NCI-H526 treated with DMSO at 0.1 percent for 48 hours (cell line): ENCODE measurements around the gene GPR32.
"Not testable (repeated sequence)": the region's sequence is repeated elsewhere in the genome, so short reads cannot be mapped to it uniquely, and the experiment has no call there.

Source experiments
- DNase-seq: peaks from one replicate; lab custom pipeline; 2025; lab: John Stamatoyannopoulos, UW

GPR32 gene

GRCh38 chr19:50780753-50781435 is 10.6 kb downstream of the GPR32 start:
- no peak for DNase-seq

- not testable (repeated sequence) for DNase-seq
These were observed 13.5 kb downstream of the GPR32 start for GRCh38 chr19:50783848-50784152.

GRCh38 chr19:50784710-50785109 is 14.4 kb downstream of the GPR32 start:
- no peak for DNase-seq

DNA sequence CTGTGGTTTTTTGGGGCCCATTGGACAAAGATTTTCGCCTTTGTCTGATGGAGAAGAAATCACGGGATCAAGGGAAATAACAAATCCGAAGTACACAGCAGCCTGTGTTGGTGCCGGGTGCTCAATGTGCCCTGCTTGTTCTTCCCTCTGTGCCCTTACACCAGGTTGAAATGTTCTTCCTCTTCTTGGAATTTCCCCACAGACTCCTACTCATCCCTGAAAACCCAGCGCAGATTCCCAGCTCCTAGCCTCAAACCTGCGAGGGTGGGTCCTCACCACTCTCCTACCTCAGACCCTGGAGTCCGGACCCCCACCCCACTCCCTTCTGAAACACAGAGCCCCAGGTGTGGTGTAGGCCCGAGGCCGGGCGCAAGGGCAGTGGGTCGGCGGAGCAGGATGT is 15.1 kb downstream of the GPR32 start:
- no peak for DNase-seq

- no peak for DNase-seq
These were observed 20.1 kb downstream of the GPR32 start, which contains the start of gene ACP4 for GRCh38 chr19:50790396-50790795. TSS of gene ACP4 (plus strand) at chr19:50790415. CDS start at chr19:50790415, 0 bp downstream.

GRCh38 chr19:50790922-50791467 is 20.7 kb downstream of the GPR32 start:
- DNase-seq = no peak

- no peak for DNase-seq
These were observed 21.5 kb downstream of the GPR32 start for GRCh38 chr19:50791594-50792271.

GRCh38 chr19:50792272-50793250 is 22.3 kb downstream of the GPR32 start:
- DNase-seq = no peak

- no peak for DNase-seq
These were observed 23.3 kb downstream of the GPR32 start for GRCh38 chr19:50793558-50794065.

DNA sequence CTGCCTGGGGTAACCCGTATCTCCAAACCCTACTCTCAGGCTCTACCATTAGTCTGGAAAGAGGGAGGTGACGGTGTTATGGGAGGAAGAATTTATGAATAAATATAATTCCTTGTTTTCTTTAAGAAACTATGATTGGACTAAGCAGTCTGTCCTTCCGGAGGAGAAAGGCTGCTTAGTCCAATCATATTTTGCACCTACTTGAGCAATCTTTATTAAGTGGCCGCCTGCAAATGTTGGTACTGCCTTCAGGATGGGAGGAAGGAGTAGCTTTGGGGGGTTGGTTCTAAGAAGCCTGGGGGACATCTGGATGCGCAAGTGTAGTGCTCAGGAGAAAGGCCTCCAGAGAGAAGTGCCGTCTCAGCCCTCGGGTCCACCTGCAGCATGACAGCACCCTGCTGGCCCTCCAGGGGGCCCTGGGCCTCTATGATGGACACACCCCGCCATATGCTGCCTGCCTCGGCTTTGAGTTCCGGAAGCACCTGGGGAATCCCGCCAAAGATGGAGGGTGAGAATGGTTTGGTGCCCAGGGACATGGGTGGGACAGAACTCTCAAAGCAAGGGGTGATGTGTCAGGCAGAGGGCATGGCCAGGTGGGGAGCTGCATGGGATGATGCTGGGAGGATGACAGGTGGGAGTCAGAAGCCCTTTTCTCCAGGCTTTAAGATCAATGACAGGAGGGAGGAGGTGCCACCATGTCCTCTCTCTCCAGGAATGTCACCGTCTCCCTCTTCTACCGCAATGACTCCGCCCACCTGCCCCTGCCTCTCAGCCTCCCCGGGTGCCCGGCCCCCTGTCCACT is 24.0 kb downstream of the GPR32 start:
- DNase-seq = no peak

GRCh38 chr19:50794876-50795663 is 24.8 kb downstream of the GPR32 start:
- no peak for DNase-seq

DNA sequence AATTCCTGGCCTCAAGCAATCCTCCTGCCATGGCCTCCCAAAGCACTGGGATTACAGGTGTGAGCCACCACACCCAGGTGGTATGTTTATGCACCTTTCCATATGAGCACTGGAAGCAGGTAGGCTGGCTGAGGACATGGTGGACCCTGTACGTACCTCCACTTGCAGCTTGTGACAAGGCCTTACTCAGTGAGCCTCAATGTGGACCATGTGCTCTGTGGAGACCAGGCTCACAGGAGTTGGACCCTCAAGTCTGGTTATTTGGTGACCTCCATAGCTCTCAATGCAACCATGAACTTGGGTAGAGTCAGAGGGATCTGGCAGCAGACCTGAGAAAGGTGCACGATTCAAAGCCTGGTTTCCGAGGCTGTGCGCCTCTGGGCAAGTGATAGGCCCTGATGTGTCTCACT is 25.4 kb downstream of the GPR32 start:
- DNase-seq = no peak

DNA sequence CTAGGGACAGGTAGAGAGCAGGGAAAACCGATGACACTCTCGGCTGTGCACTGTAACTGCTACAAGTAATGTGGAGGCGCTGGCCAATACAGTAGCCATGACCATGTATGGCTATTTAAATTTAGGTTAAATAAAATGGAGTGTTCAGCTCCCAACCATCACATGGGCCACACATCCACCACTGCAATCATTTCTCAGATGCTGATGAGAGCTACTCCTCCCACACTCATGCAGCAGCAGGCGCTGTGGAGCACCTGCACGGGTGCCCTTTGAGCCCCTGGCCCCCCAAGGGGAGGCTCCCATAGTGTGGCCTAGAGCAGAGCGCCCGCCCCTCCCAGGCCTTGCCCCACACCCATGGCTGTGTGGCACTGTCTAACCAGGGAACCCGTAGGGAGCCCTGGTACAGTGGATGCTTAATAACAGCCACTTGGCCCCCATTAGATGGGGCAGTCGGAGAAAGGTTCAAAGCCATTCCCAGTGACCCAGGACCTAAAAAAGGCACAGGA is 25.9 kb downstream of the GPR32 start:
- DNase-seq = no peak

- DNase-seq = no peak
These were observed 26.6 kb downstream of the GPR32 start for GRCh38 chr19:50796634-50797428.

DNA sequence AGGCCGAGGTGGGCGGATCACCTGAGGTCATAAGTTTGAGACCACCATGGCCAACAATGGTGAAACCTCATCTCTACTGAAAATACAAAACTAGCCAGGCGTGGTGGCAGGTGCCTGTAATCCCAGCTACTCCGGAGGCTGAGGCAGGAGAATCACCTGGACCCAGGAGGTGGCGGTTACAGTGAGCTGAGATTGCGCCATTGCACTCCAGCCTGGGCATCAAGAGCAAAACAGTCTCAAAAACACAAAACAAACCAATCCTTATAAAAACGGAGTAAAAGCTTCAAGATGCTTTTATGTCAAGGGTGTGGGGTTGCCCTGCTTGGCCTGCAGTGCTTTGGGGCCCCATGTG is 27.1 kb downstream of the GPR32 start:
- DNase-seq = no peak

DNA sequence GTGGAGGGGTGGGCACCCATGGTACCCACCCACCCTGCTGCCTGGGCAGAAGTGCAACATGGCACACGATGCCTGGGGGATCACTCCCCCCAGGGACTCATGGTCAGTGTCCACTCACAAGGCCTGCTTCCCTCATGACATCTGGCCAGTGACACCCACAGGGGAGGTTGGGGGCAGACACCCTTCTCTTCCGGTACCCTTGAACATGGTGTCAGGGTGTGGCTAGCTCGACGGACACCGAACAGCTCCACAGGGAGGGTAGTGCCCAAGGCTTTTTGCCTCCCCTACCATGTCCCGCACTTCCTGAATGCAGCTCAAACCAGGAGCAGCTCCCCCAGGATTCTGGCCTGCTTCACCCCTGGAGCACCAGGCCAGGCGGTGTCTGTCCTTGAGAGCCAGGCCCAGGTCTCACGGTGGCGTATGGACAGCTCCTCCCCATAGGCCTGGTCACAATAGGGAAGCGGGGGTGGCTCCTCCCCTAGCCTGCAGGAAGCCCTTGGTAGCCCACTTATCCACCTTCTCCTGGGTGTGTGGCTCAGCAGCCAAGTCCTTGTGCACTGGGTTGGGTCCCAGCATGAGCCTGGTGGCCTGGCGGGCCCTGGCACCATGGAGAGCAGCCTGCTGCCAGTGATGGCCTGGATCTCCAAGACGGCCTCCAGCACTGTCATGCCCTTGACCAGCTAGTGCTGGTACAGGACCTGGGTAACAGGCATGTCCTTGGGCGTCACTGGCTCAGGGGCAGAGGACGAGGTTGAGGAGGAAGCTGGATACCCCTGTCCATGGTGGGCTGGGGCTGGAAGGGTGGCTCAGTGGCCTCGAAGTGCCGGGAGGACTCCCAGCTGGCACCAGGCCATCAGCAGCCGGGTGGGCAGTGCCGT is 27.8 kb downstream of the GPR32 start:
- DNase-seq = no peak

DNA sequence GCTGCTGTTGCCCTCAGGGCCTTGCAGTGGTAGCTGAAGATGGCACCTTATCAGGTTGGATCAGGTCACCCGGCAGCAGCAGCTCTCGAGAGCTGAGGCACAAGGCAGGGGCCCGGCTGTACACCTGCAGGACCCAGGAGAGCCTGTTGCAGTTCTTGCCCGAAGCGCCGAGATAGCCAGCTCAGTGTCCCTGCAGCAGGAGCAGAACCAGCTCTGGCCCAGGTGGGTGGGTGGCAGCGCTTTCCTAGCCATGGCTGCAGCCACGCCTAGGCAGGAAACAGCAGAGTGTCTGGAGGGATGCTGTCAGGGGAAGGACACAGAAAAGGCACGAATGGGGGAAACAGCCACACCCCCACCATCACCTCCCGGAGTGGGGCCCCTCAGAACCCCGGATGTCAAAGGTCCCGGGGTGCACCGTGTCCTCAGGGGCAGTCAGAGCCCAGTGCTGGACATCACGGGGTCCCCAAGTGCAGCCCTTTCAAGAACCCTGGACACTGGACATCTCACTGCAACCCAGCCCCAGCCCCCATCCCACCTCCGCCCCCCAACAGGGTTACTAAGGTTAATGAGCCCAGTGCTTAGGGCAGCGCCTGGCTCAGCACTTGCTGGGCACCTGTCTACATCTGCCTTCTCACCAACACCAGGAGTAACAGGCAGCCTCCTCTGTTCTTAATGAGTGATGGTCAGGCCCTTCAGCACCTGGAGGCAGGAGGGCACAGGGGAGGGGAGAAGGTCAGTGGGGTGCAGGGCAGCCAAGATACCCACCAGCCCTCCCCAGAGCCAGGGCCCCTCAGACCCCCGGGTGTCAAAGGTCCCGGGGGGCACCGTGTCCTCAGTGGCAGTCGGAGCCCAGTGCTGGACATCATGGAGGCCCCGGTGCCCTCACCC is 28.6 kb downstream of the GPR32 start:
- no peak for DNase-seq

DNA sequence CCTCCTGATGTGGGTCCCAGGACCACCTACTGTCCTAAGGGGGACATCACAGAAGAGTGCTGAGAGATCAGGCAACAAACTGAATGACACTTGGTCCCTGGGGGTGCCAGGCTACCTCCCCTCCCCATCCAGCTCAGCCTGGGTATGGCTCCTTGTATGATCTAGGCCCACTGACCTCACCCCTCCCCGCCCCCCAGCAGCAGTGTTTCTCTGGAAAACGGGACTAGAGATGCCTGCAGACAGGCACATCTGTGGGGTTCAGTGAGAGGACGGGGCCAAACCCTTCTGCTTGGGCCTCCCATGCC is 29.2 kb downstream of the GPR32 start:
- DNase-seq = no peak
